Mesenchymal stem cell (in vitro differentiated cells and primary cell): ENCODE data around the gene WDR62.

Experiments used
- DNase-seq: peaks from one replicate; pipeline ENCODE4 v3.0.0-alpha.2; 2013
- H2AFZ ChIP-seq: one replicate; pipeline ENCODE4 v1.6.1; 2013; ENCODE audit warnings: low read depth, mild to moderate bottlenecking, control low read depth, inconsistent platforms, low read length, moderate library complexity
- H2AK5ac ChIP-seq: 2 replicates; pipeline ENCODE4 v1.6.1; 2013; ENCODE audit warnings: low read length, moderate library complexity, mild to moderate bottlenecking, inconsistent platforms; ENCODE audit not compliant: severe bottlenecking
- H2BK120ac ChIP-seq: one replicate; pipeline ENCODE4 v1.6.1; 2013; ENCODE audit warnings: low read depth, mild to moderate bottlenecking, inconsistent platforms, low read length, moderate library complexity
- H2BK12ac ChIP-seq, 2 experiments: one replicate each; pipeline ENCODE4 v1.6.1; 2013; ENCODE audit warnings: inconsistent platforms in 2 of 2, low read length in 2 of 2, mild to moderate bottlenecking in 2 of 2, moderate library complexity in 2 of 2, control low read depth in 1 of 2
- H2BK15ac ChIP-seq: one replicate; pipeline ENCODE4 v1.6.1; 2013; ENCODE audit warnings: mild to moderate bottlenecking, low read depth, inconsistent platforms; ENCODE audit not compliant: poor library complexity, severe bottlenecking
- H2BK5ac ChIP-seq: 2 replicates; pipeline ENCODE4 v1.6.1; 2013; ENCODE audit warnings: low read depth, mild to moderate bottlenecking, low read length, control low read depth, inconsistent platforms; ENCODE audit not compliant: poor library complexity, severe bottlenecking
- H3K14ac ChIP-seq, 2 experiments: one replicate each; pipeline ENCODE4 v1.6.1; 2013; ENCODE audit warnings: inconsistent platforms in 2 of 2, low read length in 2 of 2, control low read depth in 1 of 2, mild to moderate bottlenecking in 1 of 2, moderate library complexity in 1 of 2
- H3K18ac ChIP-seq, 2 experiments: one replicate each; pipeline ENCODE4 v1.6.1; 2013; ENCODE audit warnings: inconsistent platforms in 2 of 2, low read length in 2 of 2, control low read depth in 1 of 2, low read depth in 1 of 2, mild to moderate bottlenecking in 1 of 2
- H3K23ac ChIP-seq, 2 experiments: one replicate each; pipeline ENCODE4 v1.6.1; 2013; ENCODE audit warnings: inconsistent platforms in 2 of 2, low read length in 2 of 2, mild to moderate bottlenecking in 2 of 2, moderate library complexity in 2 of 2, control low read depth in 1 of 2
- H3K27ac ChIP-seq: 2 replicates; pipeline ENCODE4 v1.5.1; 2013; ENCODE audit warnings: mild to moderate bottlenecking, moderate library complexity, low read length, control low read depth, inconsistent platforms; ENCODE audit not compliant: poor library complexity, severe bottlenecking
- H3K27me3 ChIP-seq, 2 experiments: 2 replicates each; pipeline versions ENCODE4 v1.6.1 to v1.7.0; 2013; ENCODE audit warnings: low read length in 2 of 2, mild to moderate bottlenecking in 2 of 2, moderate library complexity in 2 of 2, control low read depth in 1 of 2, inconsistent platforms in 1 of 2; ENCODE audit not compliant: control insufficient read depth in 1 of 2, insufficient read depth in 1 of 2
- H3K36me3 ChIP-seq, 2 experiments: 2 replicates each; pipeline versions ENCODE4 v1.6.1 to v1.7.0; 2013; ENCODE audit warnings: low read length in 2 of 2, control low read depth in 1 of 2, inconsistent platforms in 1 of 2, low read depth in 1 of 2, mild to moderate bottlenecking in 1 of 2; ENCODE audit not compliant: insufficient read depth in 2 of 2, control insufficient read depth in 1 of 2
- H3K4ac ChIP-seq, 2 experiments: one replicate each; pipeline ENCODE4 v1.6.1; 2013; ENCODE audit warnings: inconsistent platforms in 2 of 2, low read length in 2 of 2, mild to moderate bottlenecking in 2 of 2, moderate library complexity in 2 of 2, control low read depth in 1 of 2, low read depth in 1 of 2
- H3K4me1 ChIP-seq: 2 replicates; pipeline ENCODE4 v1.6.1; 2013; ENCODE audit warnings: low read depth, low read length, control low read depth; ENCODE audit not compliant: control insufficient read depth, insufficient read depth
- H3K4me2 ChIP-seq: 2 replicates; pipeline ENCODE4 v1.6.1; 2013; ENCODE audit warnings: low read length, mild to moderate bottlenecking, inconsistent platforms; ENCODE audit not compliant: poor library complexity, severe bottlenecking
- H3K4me3 ChIP-seq, 2 experiments: 2 replicates each; pipeline versions ENCODE4 v1.5.1 to v1.7.0; 2013; ENCODE audit warnings: low read length in 2 of 2, mild to moderate bottlenecking in 2 of 2, control low read depth in 1 of 2, low read depth in 1 of 2; ENCODE audit not compliant: insufficient read depth in 1 of 2
- H3K79me1 ChIP-seq: replicated peaks from 2 replicates; pipeline ENCODE4 v1.6.1; 2013; ENCODE audit warnings: mild to moderate bottlenecking, control low read depth, low read length, inconsistent platforms; ENCODE audit not compliant: poor library complexity, severe bottlenecking
- H3K9ac ChIP-seq: 2 replicates; pipeline ENCODE4 v1.7.0; 2013; ENCODE audit warnings: mild to moderate bottlenecking, low read length, moderate library complexity
- H3K9me3 ChIP-seq: 2 replicates; pipeline ENCODE4 v1.7.0; 2013; ENCODE audit warnings: mild to moderate bottlenecking, low read length; ENCODE audit not compliant: control insufficient read depth
- H4K8ac ChIP-seq: one replicate; pipeline ENCODE4 v1.6.1; 2013; ENCODE audit warnings: inconsistent platforms, mild to moderate bottlenecking, low read length, moderate library complexity
- H4K91ac ChIP-seq: one replicate; pipeline ENCODE4 v1.6.1; 2013; ENCODE audit warnings: mild to moderate bottlenecking, low read length, inconsistent platforms
- WGBS: methylation state at CpG from one replicate; pipeline ENCODE4 v1.1.7; 2013; ENCODE audit warnings: mixed read lengths; 5-methylcytosine and 5-hydroxymethylcytosine counted together

Gene WDR62

DNA sequence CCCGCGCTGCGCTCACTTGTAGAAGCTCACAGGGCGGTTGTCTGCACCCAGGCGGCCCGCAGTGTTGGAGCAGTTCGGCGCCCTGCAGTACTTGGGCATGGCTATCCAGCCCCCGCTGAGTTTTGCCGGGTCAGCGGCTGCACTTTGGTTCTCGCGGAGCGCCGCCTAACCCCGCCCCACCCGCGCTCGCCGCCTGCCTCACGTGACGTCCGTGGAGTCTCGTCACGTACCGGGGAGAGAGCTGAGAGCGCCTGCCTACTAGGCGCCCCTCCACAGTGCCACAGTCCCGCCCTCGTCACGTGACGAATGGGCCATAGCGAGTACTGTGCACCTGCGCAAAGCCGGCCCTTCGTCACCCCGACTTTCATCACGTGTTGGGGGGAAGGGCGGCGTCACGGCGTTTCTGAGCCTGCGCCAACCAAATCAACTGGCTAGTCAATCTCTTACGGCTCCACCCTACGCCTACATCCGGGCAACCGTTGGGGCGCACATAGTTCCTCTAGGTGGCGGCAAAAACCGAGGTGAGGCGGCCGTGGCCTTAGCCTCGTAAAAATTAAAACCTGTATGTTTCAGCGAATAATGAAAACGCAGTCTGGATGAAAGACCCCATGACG is 471 bp upstream of the WDR62 start, which contains the start of gene THAP8:
Gene THAP8, minus strand, starts transcription at position 167 of the 614 bp plus-strand sequence. Its CDS starts 68 bp downstream, at position 99.
- H3K9me3 ChIP-seq = no peaks in the 10 kb centered on the region
- peak within 1 kb of the TSS in 1 of 2 experiments; percentile 85 for H3K14ac ChIP-seq
- peak within 1 kb of the TSS; percentile 95 for H3K4me2 ChIP-seq
- H2AK5ac ChIP-seq = no peak within 1 kb of the TSS
- H2BK12ac ChIP-seq = peak within 1 kb of the TSS in 1 of 2 experiments; percentile 43
- WGBS = under 1% methylated on average over 56 of the region's 56 CpGs
- no peaks in the 10 kb centered on the region for H3K36me3 ChIP-seq
- peak within 1 kb of the TSS; percentile 97 for H2BK15ac ChIP-seq
- no peak within 1 kb of the TSS for H3K23ac ChIP-seq
- peaks cover 27% of the 10 kb centered on the region for H3K79me1 ChIP-seq
- peaks cover 6% of the 10 kb centered on the region for H3K4me1 ChIP-seq
- H3K4ac ChIP-seq = peak within 1 kb of the TSS; percentile 73 to 90
- H3K9ac ChIP-seq = peak within 1 kb of the TSS; percentile 88
- H4K91ac ChIP-seq = peak within 1 kb of the TSS; percentile 54
- peak; percentile 100 for DNase-seq
- peak within 1 kb of the TSS; percentile 98 for H3K27ac ChIP-seq
- H2AFZ ChIP-seq = peak within 1 kb of the TSS; percentile 92
- peak within 1 kb of the TSS; percentile 82 to 99 for H3K18ac ChIP-seq
- H4K8ac ChIP-seq = peak within 1 kb of the TSS; percentile 45
- H3K27me3 ChIP-seq = no peaks in the 10 kb centered on the region
- H2BK120ac ChIP-seq = peak within 1 kb of the TSS; percentile 66
- H3K4me3 ChIP-seq = peak within 1 kb of the TSS; percentile 85 to 98
- H2BK5ac ChIP-seq = peak within 1 kb of the TSS; percentile 93

DNA sequence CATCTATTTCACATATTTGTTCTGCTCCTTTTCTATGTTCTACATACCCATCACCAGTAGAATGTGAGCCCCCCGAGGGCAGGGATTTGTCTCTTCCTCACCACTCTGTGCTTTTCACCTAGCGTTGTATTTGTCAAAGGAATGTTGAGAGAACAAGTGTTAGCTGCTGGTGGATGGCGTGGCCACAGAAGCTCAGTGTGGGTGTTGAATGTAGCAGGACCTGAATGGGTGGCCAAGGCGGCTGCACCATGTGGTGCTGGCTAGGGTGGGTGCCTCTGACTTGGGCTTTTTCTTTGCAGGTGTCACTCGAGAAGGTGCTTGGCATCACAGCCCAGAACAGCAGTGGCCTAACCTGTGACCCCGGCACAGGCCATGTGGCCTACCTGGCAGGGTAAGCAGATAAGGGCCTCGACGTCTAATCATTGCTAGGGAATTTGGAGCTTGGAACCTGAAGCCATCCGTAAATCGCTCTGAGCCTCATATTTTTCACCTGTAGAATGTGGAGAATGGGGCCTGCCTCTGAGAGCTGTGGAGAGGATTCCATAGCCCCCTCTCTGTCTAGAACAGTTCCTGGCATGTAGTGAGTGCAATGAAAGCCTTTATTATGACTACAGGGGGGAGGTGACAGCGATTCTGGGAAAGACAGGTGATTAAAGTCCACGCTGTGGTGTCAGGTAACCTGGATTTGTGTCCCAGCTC is 3.9 kb downstream of the WDR62 start:
- Histone ChIP-seq H2AFZ (no peak overlapping the region), H4K8ac (no peak overlapping the region), H3K4ac (no peak overlapping the region), H2BK15ac (no peak overlapping the region), H3K4me3 (no peak overlapping the region), H3K4me1 (peaks cover 3% of the 10 kb centered on the region), H3K23ac (no peak overlapping the region), H4K91ac (no peak overlapping the region), H3K27me3 (no peaks in the 10 kb centered on the region), H3K9me3 (no peaks in the 10 kb centered on the region), H3K18ac (no peak overlapping the region), H2BK12ac (no peak overlapping the region), H2AK5ac (no peak overlapping the region), H3K79me1 (peaks cover 28% of the 10 kb centered on the region), H3K4me2 (no peak overlapping the region), H3K14ac (no peak overlapping the region), H3K9ac (no peak overlapping the region), H2BK120ac (no peak overlapping the region), H3K27ac (no peak overlapping the region), H2BK5ac (no peak overlapping the region), H3K36me3 (peaks cover 2 to 3% of the 10 kb centered on the region in 2 experiments)
- WGBS = 94% methylated on average over 11 of the region's 12 CpGs
- DNase-seq = no peak

DNA sequence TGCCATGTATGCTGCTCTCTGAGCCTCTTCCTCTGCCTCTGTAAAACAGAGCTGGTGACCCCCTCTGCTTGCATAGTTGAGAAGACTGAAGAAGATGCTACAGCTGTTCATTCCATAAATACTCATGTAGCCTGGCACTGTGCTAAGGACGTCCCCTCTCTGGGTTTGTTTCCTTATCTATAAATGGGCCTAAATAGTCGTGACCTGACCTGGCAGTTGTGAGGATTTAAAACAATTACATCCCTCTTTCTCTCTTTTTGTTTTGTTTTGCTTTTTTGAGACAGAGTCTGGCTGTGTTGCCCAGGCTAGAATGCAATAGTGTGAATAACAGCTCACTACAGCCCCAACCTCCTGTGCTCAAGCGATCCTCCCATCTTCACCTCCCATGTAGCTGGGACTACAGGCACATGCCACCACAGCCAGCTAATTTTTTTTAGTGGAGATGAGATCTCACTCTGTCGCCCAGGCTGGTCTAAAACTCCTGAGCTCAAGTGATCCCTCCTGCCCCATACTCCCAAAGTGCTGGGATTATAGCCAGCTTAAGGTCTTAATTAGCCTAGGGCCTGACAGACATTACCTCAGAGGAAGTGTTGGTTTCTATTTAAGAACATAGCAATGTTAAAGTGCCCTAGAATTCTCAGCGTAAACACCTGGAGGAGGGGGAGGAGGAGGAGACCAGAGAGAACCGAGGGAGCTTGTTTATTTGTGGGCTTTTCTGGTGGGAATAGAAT is 4.6 kb downstream of the WDR62 start:
- H2BK12ac ChIP-seq = no peak overlapping the region

DNA sequence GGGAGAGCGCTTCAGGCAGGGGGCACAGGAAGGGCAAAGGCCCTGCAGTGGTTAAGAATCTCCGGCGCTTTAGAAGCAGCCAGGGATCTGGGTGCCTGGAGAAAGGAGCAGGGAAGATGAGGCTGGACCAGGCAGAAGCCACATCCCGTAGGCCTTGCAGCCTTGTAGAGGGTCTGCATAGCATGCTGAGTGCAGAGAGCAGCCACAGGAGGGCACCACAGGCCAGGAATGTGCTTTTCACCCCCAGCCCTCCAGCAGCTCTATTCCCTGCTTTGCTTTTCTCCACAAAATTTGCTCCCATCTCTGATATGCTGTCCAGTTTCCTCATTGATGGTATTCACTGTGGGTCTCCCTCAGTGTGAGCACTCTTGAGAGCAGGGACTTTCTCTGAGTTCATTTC is 5.7 kb downstream of the WDR62 start:
- WGBS = 89% methylated on average over 4 of the region's 4 CpGs
- Histone ChIP-seq H3K9me3 (no peaks in the 10 kb centered on the region), H4K8ac (no peak overlapping the region), H2AK5ac (no peak overlapping the region), H3K4ac (no peak overlapping the region), H3K14ac (no peak overlapping the region), H3K27ac (no peak overlapping the region), H3K4me2 (no peak overlapping the region), H3K79me1 (peaks cover 26% of the 10 kb centered on the region), H3K4me3 (no peak overlapping the region), H3K9ac (peak overlapping the region; percentile 3), H3K36me3 (peaks cover 2 to 6% of the 10 kb centered on the region in 2 experiments), H2BK15ac (no peak overlapping the region), H3K27me3 (no peaks in the 10 kb centered on the region), H3K23ac (no peak overlapping the region), H2AFZ (no peak overlapping the region), H4K91ac (no peak overlapping the region), H2BK120ac (no peak overlapping the region), H3K4me1 (no peaks in the 10 kb centered on the region), H3K18ac (no peak overlapping the region), H2BK5ac (no peak overlapping the region), H2BK12ac (no peak overlapping the region)
- peak; percentile 63 for DNase-seq

More for the DNA sequence above, 4.6 kb downstream of the WDR62 start:
- peaks cover 2 to 6% of the 10 kb centered on the region in 2 experiments for H3K36me3 ChIP-seq
- no peak overlapping the region for H2BK120ac ChIP-seq
- no peak overlapping the region for H3K4ac ChIP-seq
- H3K9ac ChIP-seq = no peak overlapping the region
- DNase-seq = no peak
- no peak overlapping the region for H2BK5ac ChIP-seq
- WGBS = 96% methylated on average over 5 of the region's 6 CpGs
- H2AK5ac ChIP-seq = no peak overlapping the region
- no peak overlapping the region for H4K8ac ChIP-seq
- H2AFZ ChIP-seq = no peak overlapping the region
- H3K27me3 ChIP-seq = no peaks in the 10 kb centered on the region
- peaks cover 29% of the 10 kb centered on the region for H3K79me1 ChIP-seq
- H4K91ac ChIP-seq = no peak overlapping the region
- H2BK15ac ChIP-seq = no peak overlapping the region
- H3K14ac ChIP-seq = no peak overlapping the region
- no peak overlapping the region for H3K18ac ChIP-seq
- H3K4me1 ChIP-seq = peaks cover 3% of the 10 kb centered on the region
- H3K27ac ChIP-seq = no peak overlapping the region
- H3K9me3 ChIP-seq = no peaks in the 10 kb centered on the region
- no peak overlapping the region for H3K4me3 ChIP-seq
- no peak overlapping the region for H3K4me2 ChIP-seq
- no peak overlapping the region for H3K23ac ChIP-seq
